ENCODE results near the gene C11orf98. TPM values are rescaled to one million over a fixed set of nuclear protein-coding genes. Genes with fewer than 3 reads are reported as not detected.
A peak's percentile ranks its signal among the peaks of the same experiment; 100 is the strongest.
"Not testable (repeated sequence)": the region's sequence is repeated elsewhere in the genome, so short reads cannot be mapped to it uniquely, and the experiment has no call there.

The C11orf98 gene
- polyA plus RNA-seq, 1 donor (not counting 4 experiments of a cell fraction or from before 2014, with no cell fraction given): 81.5 TPM

- no peak overlapping the region for H3K27ac ChIP-seq (ENCODE audit: control insufficient read depth, insufficient read depth, low read length)
- no peak overlapping the region for H3K4me3 ChIP-seq (ENCODE audit: control insufficient read depth in 2 of 3, extremely low read depth in 1 of 3, insufficient read depth in 2 of 3, low read depth in 1 of 3, low read length in 3 of 3)
- TF ChIP-seq CTCF (optimal IDR thresholded peaks at IDR 0.05 in 1 of 3, IDR thresholded peaks at IDR 0.05 in 1 of 3, conservative IDR thresholded peaks at IDR 0.05 in 1 of 3; ENCODE audit: extremely low read depth in 1 of 3, insufficient read depth in 2 of 3, low read length in 3 of 3): no peak
- no peak for TF ChIP-seq EZH2 (IDR thresholded peaks at IDR 0.05; ENCODE audit: low read length)
- no peak overlapping the region for H2AFZ ChIP-seq (ENCODE audit: control insufficient read depth, low read length)
- dilution Hi-C loops (cut with MboI; ENCODE audit: extremely low pct_ligation_motif_present, low sequenced_read_pairs): no loop called here
- no peak overlapping the region for H3K9ac ChIP-seq (ENCODE audit: control insufficient read depth, extremely low read depth, insufficient read depth, low read length)
- peaks cover 17% of the 10 kb centered on the region for H3K4me1 ChIP-seq (ENCODE audit: control insufficient read depth, extremely low read depth, insufficient read depth, low read length)
- no peak overlapping the region for H3K4me2 ChIP-seq (ENCODE audit: control insufficient read depth, extremely low read depth, insufficient read depth, low read depth, low read length)
- H3K79me2 ChIP-seq (ENCODE audit: control insufficient read depth, insufficient read depth, low read length): no peaks in the 10 kb centered on the region
- H3K27me3 ChIP-seq (ENCODE audit: control insufficient read depth, extremely low read depth, insufficient read depth, low read length): no peaks in the 10 kb centered on the region
- peaks cover 0 to 5% of the 10 kb centered on the region in 2 experiments for H3K36me3 ChIP-seq (ENCODE audit: control insufficient read depth in 2 of 2, extremely low read depth in 1 of 2, insufficient read depth in 2 of 2, low read length in 2 of 2)
- no peaks in the 10 kb centered on the region for H3K9me1 ChIP-seq (ENCODE audit: control insufficient read depth, extremely low read depth, insufficient read depth, low read length)
- no peaks in the 10 kb centered on the region for H3K9me3 ChIP-seq (ENCODE audit: control insufficient read depth, low read depth, low read length)
- DNase-seq (ENCODE audit: low read depth, low spot score) (no peak), FAIRE-seq (no peak)
- no peaks in the 10 kb centered on the region for H4K20me1 ChIP-seq (ENCODE audit: control insufficient read depth, extremely low read depth, insufficient read depth, low read length)
Measured at GRCh38 chr11:62702246-62702645, 37.2 kb upstream of the C11orf98 start.

GRCh38 chr11:62694455-62695167, 29.6 kb upstream of the C11orf98 start:
- no peaks in the 10 kb centered on the region for H3K79me2 ChIP-seq (ENCODE audit: control insufficient read depth, insufficient read depth, low read length)
- H3K9ac ChIP-seq (ENCODE audit: control insufficient read depth, extremely low read depth, insufficient read depth, low read length): no peak overlapping the region
- no peaks in the 10 kb centered on the region for H3K27me3 ChIP-seq (ENCODE audit: control insufficient read depth, extremely low read depth, insufficient read depth, low read length)
- no peaks in the 10 kb centered on the region for H3K9me3 ChIP-seq (ENCODE audit: control insufficient read depth, low read depth, low read length)
- H3K4me1 ChIP-seq (ENCODE audit: control insufficient read depth, extremely low read depth, insufficient read depth, low read length): peaks cover 5% of the 10 kb centered on the region
- no peak overlapping the region for H3K4me2 ChIP-seq (ENCODE audit: control insufficient read depth, extremely low read depth, insufficient read depth, low read depth, low read length)
- H3K9me1 ChIP-seq (ENCODE audit: control insufficient read depth, extremely low read depth, insufficient read depth, low read length): no peaks in the 10 kb centered on the region
- peak; percentile 83 to 88 (median 86) for TF ChIP-seq CTCF (optimal IDR thresholded peaks at IDR 0.05 in 1 of 3, IDR thresholded peaks at IDR 0.05 in 1 of 3, conservative IDR thresholded peaks at IDR 0.05 in 1 of 3; ENCODE audit: extremely low read depth in 1 of 3, insufficient read depth in 2 of 3, low read length in 3 of 3)
- TF ChIP-seq EZH2 (IDR thresholded peaks at IDR 0.05; ENCODE audit: low read length): no peak
- H3K4me3 ChIP-seq (ENCODE audit: control insufficient read depth in 2 of 3, extremely low read depth in 1 of 3, insufficient read depth in 2 of 3, low read depth in 1 of 3, low read length in 3 of 3): no peak overlapping the region
- H3K36me3 ChIP-seq (ENCODE audit: control insufficient read depth in 2 of 2, extremely low read depth in 1 of 2, insufficient read depth in 2 of 2, low read length in 2 of 2): peaks cover 4 to 20% of the 10 kb centered on the region in 2 experiments
- dilution Hi-C loops (cut with MboI; ENCODE audit: extremely low pct_ligation_motif_present, low sequenced_read_pairs): no loop called here
- DNase-seq (ENCODE audit: low read depth, low spot score) (no peak), FAIRE-seq (no peak)
- H2AFZ ChIP-seq (ENCODE audit: control insufficient read depth, low read length): no peak overlapping the region
- no peak overlapping the region for H3K27ac ChIP-seq (ENCODE audit: control insufficient read depth, insufficient read depth, low read length)
- H4K20me1 ChIP-seq (ENCODE audit: control insufficient read depth, extremely low read depth, insufficient read depth, low read length): no peaks in the 10 kb centered on the region

- H3K4me2 ChIP-seq (ENCODE audit: control insufficient read depth, extremely low read depth, insufficient read depth, low read depth, low read length); H2AFZ ChIP-seq (ENCODE audit: control insufficient read depth, low read length); H3K79me2 ChIP-seq (ENCODE audit: control insufficient read depth, insufficient read depth, low read length); H4K20me1 ChIP-seq (ENCODE audit: control insufficient read depth, extremely low read depth, insufficient read depth, low read length); dilution Hi-C loops (cut with MboI; ENCODE audit: extremely low pct_ligation_motif_present, low sequenced_read_pairs); H3K4me3 ChIP-seq (ENCODE audit: control insufficient read depth in 2 of 3, extremely low read depth in 1 of 3, insufficient read depth in 2 of 3, low read depth in 1 of 3, low read length in 3 of 3); DNase-seq (ENCODE audit: low read depth, low spot score); H3K9me3 ChIP-seq (ENCODE audit: control insufficient read depth, low read depth, low read length); H3K27me3 ChIP-seq (ENCODE audit: control insufficient read depth, extremely low read depth, insufficient read depth, low read length); H3K9me1 ChIP-seq (ENCODE audit: control insufficient read depth, extremely low read depth, insufficient read depth, low read length); FAIRE-seq; H3K9ac ChIP-seq (ENCODE audit: control insufficient read depth, extremely low read depth, insufficient read depth, low read length); H3K27ac ChIP-seq (ENCODE audit: control insufficient read depth, insufficient read depth, low read length): not testable (repeated sequence)
- Histone ChIP-seq H3K36me3 (ENCODE audit: control insufficient read depth in 2 of 2, extremely low read depth in 1 of 2, insufficient read depth in 2 of 2, low read length in 2 of 2) (peaks cover 4 to 20% of the 10 kb centered on the region in 2 experiments), H3K4me1 (ENCODE audit: control insufficient read depth, extremely low read depth, insufficient read depth, low read length) (peaks cover 12% of the 10 kb centered on the region)
Measured at GRCh38 chr11:62693624-62694023, 28.6 kb upstream of the C11orf98 start.

Measured in keratinocyte (primary cell).